Keratinocyte (primary cell): Measurements from ENCODE around the gene CNKSR3. TPM values are rescaled to one million over a fixed set of nuclear protein-coding genes. Genes with fewer than 3 reads are reported as not detected.

Source experiments
- DNase-seq: peaks from one replicate; pipeline ENCODE4 v3.0.0-alpha.2; 2011; ENCODE audit warnings: low read depth, missing footprints, low spot score
- FAIRE-seq: peaks from 2 replicates; lab custom pipeline; 2011; peaks lifted over from hg19 to GRCh38; lab: Jason Lieb, UNC
- H2AFZ ChIP-seq: 2 replicates; pipeline ENCODE4 v1.6.0; 2012; ENCODE audit warnings: low read length, control low read depth, inconsistent platforms; ENCODE audit not compliant: control insufficient read depth
- H3K27ac ChIP-seq: 2 replicates; pipeline ENCODE4 v1.5.1; 2011; ENCODE audit warnings: low read length; ENCODE audit not compliant: control insufficient read depth, insufficient read depth
- H3K27me3 ChIP-seq: 3 replicates; pipeline ENCODE4 v1.6.0; 2011; ENCODE audit warnings: low read length; ENCODE audit not compliant: control insufficient read depth, insufficient read depth; ENCODE audit errors: extremely low read depth
- H3K36me3 ChIP-seq, 2 experiments: 2 replicates in 1 of 2; 3 replicates in 1 of 2; pipeline ENCODE4 v1.5.1; 2011; ENCODE audit warnings: low read length in 2 of 2, mild to moderate bottlenecking in 1 of 2; ENCODE audit not compliant: control insufficient read depth in 2 of 2, insufficient read depth in 2 of 2; ENCODE audit errors: extremely low read depth in 1 of 2
- H3K4me1 ChIP-seq: 3 replicates; pipeline ENCODE4 v1.5.1; 2011; ENCODE audit warnings: low read length; ENCODE audit not compliant: control insufficient read depth, insufficient read depth; ENCODE audit errors: extremely low read depth
- H3K4me2 ChIP-seq: 3 replicates; pipeline ENCODE4 v1.6.0; 2011; ENCODE audit warnings: low read depth, low read length; ENCODE audit not compliant: control insufficient read depth, insufficient read depth; ENCODE audit errors: extremely low read depth
- H3K4me3 ChIP-seq, 3 experiments: fragments of 200-600 bp in 1 of 3; sonication (generic) in 1 of 3; 2 replicates in 2 of 3; 3 replicates in 1 of 3; pipeline ENCODE4 v1.5.1; 2011 to 2016; ENCODE audit warnings: low read length in 3 of 3, mild to moderate bottlenecking in 3 of 3, control low read depth in 2 of 3, inconsistent platforms in 1 of 3, low read depth in 1 of 3, mixed read lengths in 1 of 3, mixed run types in 1 of 3, moderate library complexity in 1 of 3; ENCODE audit not compliant: control insufficient read depth in 2 of 3, insufficient read depth in 2 of 3; ENCODE audit errors: extremely low read depth in 1 of 3
- H3K79me2 ChIP-seq: 2 replicates; pipeline ENCODE4 v1.6.0; 2012; ENCODE audit warnings: low read length; ENCODE audit not compliant: control insufficient read depth, insufficient read depth
- H3K9ac ChIP-seq: 3 replicates; pipeline ENCODE4 v1.6.0; 2011; ENCODE audit warnings: low read length; ENCODE audit not compliant: control insufficient read depth, insufficient read depth; ENCODE audit errors: extremely low read depth
- H3K9me1 ChIP-seq: 3 replicates; pipeline ENCODE4 v1.6.0; 2011; ENCODE audit warnings: low read length; ENCODE audit not compliant: control insufficient read depth, insufficient read depth; ENCODE audit errors: extremely low read depth
- H3K9me3 ChIP-seq: 2 replicates; pipeline ENCODE4 v1.5.1; 2012; ENCODE audit warnings: low read depth, low read length; ENCODE audit not compliant: control insufficient read depth
- H4K20me1 ChIP-seq: 3 replicates; pipeline ENCODE4 v1.6.0; 2011; ENCODE audit warnings: low read length; ENCODE audit not compliant: control insufficient read depth, insufficient read depth; ENCODE audit errors: extremely low read depth
- EZH2 ChIP-seq: IDR thresholded peaks from one replicate; pipeline ENCODE4 v1.6.1; 2012; ENCODE audit warnings: inconsistent platforms, mild to moderate bottlenecking, low read length, moderate library complexity
- dilution Hi-C: fragments of 300-500 bp; cut with MboI; formaldehyde crosslinking; loops from one replicate; pipeline ENCODE4 v1.7.0; 2020; ENCODE audit warnings: low sequenced_read_pairs; ENCODE audit not compliant: extremely low pct_ligation_motif_present
- polyA plus RNA-seq, 5 experiments: library from polyadenylated mRNA; depleted of rRNA in 3 of 5; stranded (reverse) in 3 of 5; stranded (forward) in 1 of 5; unstranded in 1 of 5; fragments of >200 nt; gene quantifications; 1 replicate in 1 of 5; 2 replicates in 3 of 5; 3 replicates in 1 of 5; pipeline versions ENCODE4 v1.2.1 to v1.2.3, GENCODE V29; 2011 to 2012; ENCODE audit warnings: missing spikeins in 2 of 5, low read depth in 1 of 5, low replicate concordance in 1 of 5
- TF ChIP-seq, protein P1 (sequence below), 3 experiments: IDR thresholded peaks in 1 of 3; conservative IDR thresholded peaks in 1 of 3; optimal IDR thresholded peaks in 1 of 3; 2 replicates in 2 of 3; 3 replicates in 1 of 3; pipeline versions ENCODE3 to v1.5.1; 2011; ENCODE audit warnings: low read length in 3 of 3, mild to moderate bottlenecking in 3 of 3, moderate library complexity in 2 of 3, control low read depth in 1 of 3, inconsistent platforms in 1 of 3; ENCODE audit not compliant: insufficient read depth in 2 of 3; ENCODE audit errors: extremely low read depth in 1 of 3

CNKSR3 gene
- polyA plus RNA-seq, 1 donor (not counting 4 experiments of a cell fraction or from before 2014, with no cell fraction given), result 2.0 TPM

GRCh38 chr6:154478701-154479060 lies 31.8 kb downstream of the CNKSR3 start:
- TF ChIP-seq EZH2, result no peak
- TF ChIP-seq, protein P1, sequence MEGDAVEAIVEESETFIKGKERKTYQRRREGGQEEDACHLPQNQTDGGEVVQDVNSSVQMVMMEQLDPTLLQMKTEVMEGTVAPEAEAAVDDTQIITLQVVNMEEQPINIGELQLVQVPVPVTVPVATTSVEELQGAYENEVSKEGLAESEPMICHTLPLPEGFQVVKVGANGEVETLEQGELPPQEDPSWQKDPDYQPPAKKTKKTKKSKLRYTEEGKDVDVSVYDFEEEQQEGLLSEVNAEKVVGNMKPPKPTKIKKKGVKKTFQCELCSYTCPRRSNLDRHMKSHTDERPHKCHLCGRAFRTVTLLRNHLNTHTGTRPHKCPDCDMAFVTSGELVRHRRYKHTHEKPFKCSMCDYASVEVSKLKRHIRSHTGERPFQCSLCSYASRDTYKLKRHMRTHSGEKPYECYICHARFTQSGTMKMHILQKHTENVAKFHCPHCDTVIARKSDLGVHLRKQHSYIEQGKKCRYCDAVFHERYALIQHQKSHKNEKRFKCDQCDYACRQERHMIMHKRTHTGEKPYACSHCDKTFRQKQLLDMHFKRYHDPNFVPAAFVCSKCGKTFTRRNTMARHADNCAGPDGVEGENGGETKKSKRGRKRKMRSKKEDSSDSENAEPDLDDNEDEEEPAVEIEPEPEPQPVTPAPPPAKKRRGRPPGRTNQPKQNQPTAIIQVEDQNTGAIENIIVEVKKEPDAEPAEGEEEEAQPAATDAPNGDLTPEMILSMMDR (optimal IDR thresholded peaks at IDR 0.05 in 1 of 3, IDR thresholded peaks at IDR 0.05 in 1 of 3, conservative IDR thresholded peaks at IDR 0.05 in 1 of 3; ENCODE audit: extremely low read depth in 1 of 3, insufficient read depth in 2 of 3, low read length in 3 of 3), result no peak
- dilution Hi-C loops, result no loop called here
- no peak overlapping the region for H3K27ac ChIP-seq
- no peak overlapping the region for H3K4me3 ChIP-seq
- H2AFZ ChIP-seq, result no peak overlapping the region
- DNase-seq (no peak), FAIRE-seq (no peak)
- no peaks in the 10 kb centered on the region for H4K20me1 ChIP-seq
- H3K27me3 ChIP-seq, result no peaks in the 10 kb centered on the region
- no peaks in the 10 kb centered on the region for H3K9me3 ChIP-seq
- peaks cover 2% of the 10 kb centered on the region for H3K9me1 ChIP-seq
- no peak overlapping the region for H3K4me2 ChIP-seq
- H3K79me2 ChIP-seq, result no peaks in the 10 kb centered on the region
- peaks cover 13% of the 10 kb centered on the region for H3K4me1 ChIP-seq
- no peak overlapping the region for H3K9ac ChIP-seq
- no peaks in the 10 kb centered on the region for H3K36me3 ChIP-seq

- dilution Hi-C loops, result no loop called here
- Histone ChIP-seq H3K27ac (no peak overlapping the region), H3K9ac (no peak overlapping the region), H3K9me3 (no peaks in the 10 kb centered on the region), H3K4me2 (no peak overlapping the region), H3K27me3 (no peaks in the 10 kb centered on the region), H3K79me2 (no peaks in the 10 kb centered on the region), H3K9me1 (peaks cover 2% of the 10 kb centered on the region), H3K4me3 (no peak overlapping the region), H3K4me1 (peaks cover 13% of the 10 kb centered on the region), H2AFZ (no peak overlapping the region), H4K20me1 (no peaks in the 10 kb centered on the region), H3K36me3 (no peaks in the 10 kb centered on the region)
- DNase-seq (no peak), FAIRE-seq (no peak)
- TF ChIP-seq EZH2, result no peak
- TF ChIP-seq, protein P1 (optimal IDR thresholded peaks at IDR 0.05 in 1 of 3, IDR thresholded peaks at IDR 0.05 in 1 of 3, conservative IDR thresholded peaks at IDR 0.05 in 1 of 3; ENCODE audit: extremely low read depth in 1 of 3, insufficient read depth in 2 of 3, low read length in 3 of 3), result no peak
Observed at GRCh38 chr6:154478021-154478700, 32.3 kb downstream of the CNKSR3 start.
